ENCODE data around the gene GUCY2C. TPM values are rescaled to one million over a fixed set of nuclear protein-coding genes. Genes with fewer than 3 reads are reported as not detected.

GUCY2C gene
- total and polyA plus RNA-seq, 2 donors (not counting 3 experiments of a cell fraction or from before 2014, with no cell fraction given) = not detected

DNA sequence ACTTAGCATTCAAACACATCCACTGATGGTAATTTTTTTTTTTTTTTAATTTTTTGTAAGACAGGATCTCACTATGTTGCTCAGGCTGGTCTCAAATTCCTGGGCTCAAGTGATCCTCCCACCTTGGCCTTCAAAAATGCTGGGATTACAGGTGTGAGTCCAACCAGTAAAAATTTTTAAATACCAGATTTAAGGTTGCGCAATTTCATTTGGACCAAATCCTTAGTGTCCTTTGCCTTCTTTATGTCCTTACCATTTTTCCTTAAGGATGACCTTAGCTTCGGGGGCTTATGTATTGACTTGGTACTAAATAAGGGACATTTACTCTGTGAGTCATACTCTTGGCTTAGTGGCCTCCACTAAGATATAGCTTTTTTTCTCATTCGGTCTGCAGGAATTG lies 124.6 kb downstream of the GUCY2C start:
- Histone ChIP-seq H2AFZ (ENCODE audit: low read depth, low read length) (no peak overlapping the region), H3K9me3 (replicated peaks; ENCODE audit: control insufficient read depth, insufficient read depth, low read length) (no peaks in the 10 kb centered on the region), H3K9ac (replicated peaks; ENCODE audit: extremely low read depth, insufficient read depth, low read length) (no peak overlapping the region), H3K9me1 (replicated peaks; ENCODE audit: control insufficient read depth, extremely low read depth, insufficient read depth, low read length) (no peaks in the 10 kb centered on the region), H4K20me1 (replicated peaks; ENCODE audit: control insufficient read depth, extremely low read depth, insufficient read depth, low read length) (no peaks in the 10 kb centered on the region), H3K79me2 (ENCODE audit: control insufficient read depth, insufficient read depth, low read length) (no peaks in the 10 kb centered on the region), H3K4me1 (ENCODE audit: control insufficient read depth, extremely low read depth, insufficient read depth, low read length) (no peaks in the 10 kb centered on the region), H3K27ac (ENCODE audit: insufficient read depth, low read depth, low read length) (no peak overlapping the region), H3K36me3 (ENCODE audit: control insufficient read depth in 2 of 2, extremely low read depth in 1 of 2, insufficient read depth in 2 of 2, low read length in 2 of 2) (no peaks in the 10 kb centered on the region), H3K4me2 (ENCODE audit: insufficient read depth, low read length) (no peak overlapping the region), H3K4me3 (replicated peaks in 1 of 3; ENCODE audit: insufficient read depth in 1 of 3, low read depth in 1 of 3, low read length in 3 of 3) (no peak overlapping the region), H3K27me3 (ENCODE audit: control insufficient read depth in 2 of 2, insufficient read depth in 2 of 2, low read length in 2 of 2) (peaks cover 3% of the 10 kb centered on the region in 2 experiments)
- no peak for DNase-seq (ENCODE audit: low read depth, low spot score)
- intact Hi-C loops (cut with micrococcal nuclease) (no loop called here), dilution Hi-C loops (cut with MboI; ENCODE audit: extremely low pct_ligation_motif_present, low sequenced_read_pairs) (no loop called here)
- CTCF ChIA-PET = no interaction called here
- TF ChIP-seq JUN (IDR thresholded peaks at IDR 0.05; ENCODE audit: borderline replicate concordance, insufficient read depth, insufficient read length, low read depth) = no peak
- no peak for TF ChIP-seq POLR2A (IDR thresholded peaks at IDR 0.05; ENCODE audit: low read depth, low read length)
- TF ChIP-seq EZH2 (IDR thresholded peaks at IDR 0.05; ENCODE audit: borderline replicate concordance, low read depth, low read length, severe bottlenecking) = no peak
- no peak for TF ChIP-seq POLR2AphosphoS5 (IDR thresholded peaks at IDR 0.05; ENCODE audit: insufficient read depth, low read depth, low read length)
- TF ChIP-seq, protein P1, sequence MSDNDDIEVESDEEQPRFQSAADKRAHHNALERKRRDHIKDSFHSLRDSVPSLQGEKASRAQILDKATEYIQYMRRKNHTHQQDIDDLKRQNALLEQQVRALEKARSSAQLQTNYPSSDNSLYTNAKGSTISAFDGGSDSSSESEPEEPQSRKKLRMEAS (IDR thresholded peaks at IDR 0.05; ENCODE audit: insufficient read depth, insufficient read length) = no peak
- no peak for TF ChIP-seq GATA2 (IDR thresholded peaks at IDR 0.05; ENCODE audit: insufficient read depth, insufficient read length, low read depth, low read length)
- TF ChIP-seq MYC (IDR thresholded peaks at IDR 0.05; ENCODE audit: low read depth, low read length) = no peak
- TF ChIP-seq, protein P2, sequence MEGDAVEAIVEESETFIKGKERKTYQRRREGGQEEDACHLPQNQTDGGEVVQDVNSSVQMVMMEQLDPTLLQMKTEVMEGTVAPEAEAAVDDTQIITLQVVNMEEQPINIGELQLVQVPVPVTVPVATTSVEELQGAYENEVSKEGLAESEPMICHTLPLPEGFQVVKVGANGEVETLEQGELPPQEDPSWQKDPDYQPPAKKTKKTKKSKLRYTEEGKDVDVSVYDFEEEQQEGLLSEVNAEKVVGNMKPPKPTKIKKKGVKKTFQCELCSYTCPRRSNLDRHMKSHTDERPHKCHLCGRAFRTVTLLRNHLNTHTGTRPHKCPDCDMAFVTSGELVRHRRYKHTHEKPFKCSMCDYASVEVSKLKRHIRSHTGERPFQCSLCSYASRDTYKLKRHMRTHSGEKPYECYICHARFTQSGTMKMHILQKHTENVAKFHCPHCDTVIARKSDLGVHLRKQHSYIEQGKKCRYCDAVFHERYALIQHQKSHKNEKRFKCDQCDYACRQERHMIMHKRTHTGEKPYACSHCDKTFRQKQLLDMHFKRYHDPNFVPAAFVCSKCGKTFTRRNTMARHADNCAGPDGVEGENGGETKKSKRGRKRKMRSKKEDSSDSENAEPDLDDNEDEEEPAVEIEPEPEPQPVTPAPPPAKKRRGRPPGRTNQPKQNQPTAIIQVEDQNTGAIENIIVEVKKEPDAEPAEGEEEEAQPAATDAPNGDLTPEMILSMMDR (IDR thresholded peaks at IDR 0.05; ENCODE audit: extremely low read depth in 1 of 2, insufficient read depth in 1 of 2, low read depth in 1 of 2, low read length in 2 of 2) = no peak
- TF ChIP-seq FOS (IDR thresholded peaks at IDR 0.05; ENCODE audit: borderline replicate concordance, insufficient read depth, low read length) = no peak
- no TSS peak for BruUV-seq (replicated peaks)
- no peak for FAIRE-seq
- POLR2A ChIA-PET = no interaction called here

Measured in endothelial cell of umbilical vein (primary cell).